ENCODE data around the gene ARL5C. TPM values are rescaled to one million over a fixed set of nuclear protein-coding genes. Genes with fewer than 3 reads are reported as not detected.
A peak's percentile ranks its signal among the peaks of the same experiment; 100 is the strongest.
"Not testable (repeated sequence)": the region's sequence is repeated elsewhere in the genome, so short reads cannot be mapped to it uniquely, and the experiment has no call there.

The ARL5C gene
- total and polyA plus RNA-seq, 7 experiments from 2014 or later = 0.15 to 0.78 (median 0.34) TPM; not detected in 4

- no peaks in the 10 kb centered on the region for H3K27me3 ChIP-seq (ENCODE audit: control insufficient read depth in 2 of 2, insufficient read depth in 2 of 2, low read length in 2 of 2)
- POLR2A ChIA-PET = interaction anchor here (1.1 to 1.9 kb wide), 2 partner anchors 16 to 186 kb away, joined by 3 to 6 read pairs; no protein-coding TSS in a partner anchor
- Mint-ChIP-seq H3K9me3 (peaks cover 0 to 4% (median 0%) of the 10 kb centered on the region in 11 donors), H3K4me1 (peaks cover 30 to 53% (median 44%) of the 10 kb centered on the region in 7 donors), H3K27me3 (peaks cover 0 to 36% (median 22%) of the 10 kb centered on the region in 5 donors), H3K36me3 (peaks cover 0 to 1% (median 0%) of the 10 kb centered on the region in 5 donors), H3K4me3 (no peak overlapping the region), H3K27ac (no peak overlapping the region)
- DNase-seq (no peak), ATAC-seq (no peak)
- intact Hi-C loops (cut with micrococcal nuclease) = loop anchor here in 1 of 2 donors (10.0 kb wide), 1 partner anchor 66 kb away; no protein-coding TSS in a partner anchor
- H3K9me3 ChIP-seq (ENCODE audit: control insufficient read depth in 2 of 3, low read length in 3 of 3) = no peaks in the 10 kb centered on the region
- H3K4me3 ChIP-seq (ENCODE audit: low read length) = no peak overlapping the region
- CTCF ChIA-PET = interaction anchor here (1.1 to 1.9 kb wide), 2 partner anchors 184 to 186 kb away, joined by 3 to 7 read pairs; no protein-coding TSS in a partner anchor
- peaks cover 15 to 16% of the 10 kb centered on the region in 2 donors for H3K4me1 ChIP-seq (ENCODE audit: control insufficient read depth in 2 of 2, insufficient read depth in 2 of 2, low read length in 2 of 2)
- no peak overlapping the region for H3K27ac ChIP-seq (ENCODE audit: low read depth, low read length)
- H3K36me3 ChIP-seq (ENCODE audit: control insufficient read depth in 2 of 3, insufficient read depth in 3 of 3, low read length in 3 of 3) = no peaks in the 10 kb centered on the region
Observed at GRCh38 chr17:39169101-39169500, 3.1 kb upstream of the ARL5C start.

GRCh38 chr17:39168503-39168902 is 2.5 kb upstream of the ARL5C start:
- DNase-seq; H3K36me3 Mint-ChIP-seq; H3K4me3 Mint-ChIP-seq; H3K9me3 Mint-ChIP-seq; H3K27ac ChIP-seq (ENCODE audit: low read depth, low read length); H3K4me3 ChIP-seq (ENCODE audit: low read length); H3K27me3 ChIP-seq (ENCODE audit: control insufficient read depth in 2 of 2, insufficient read depth in 2 of 2, low read length in 2 of 2); H3K36me3 ChIP-seq (ENCODE audit: control insufficient read depth in 2 of 3, insufficient read depth in 3 of 3, low read length in 3 of 3); ATAC-seq; H3K27ac Mint-ChIP-seq; H3K9me3 ChIP-seq (ENCODE audit: control insufficient read depth in 2 of 3, low read length in 3 of 3): not testable (repeated sequence)
- intact Hi-C loops (cut with micrococcal nuclease) = loop anchor here in 1 of 2 donors (10.0 kb wide), 1 partner anchor 66 kb away; no protein-coding TSS in a partner anchor
- ChIA-PET CTCF (interaction anchor here (0.6 to 1.1 kb wide), 4 partner anchors 16 to 1024 kb away, joined by 3 to 7 read pairs (median 4); no protein-coding TSS in a partner anchor), POLR2A (interaction anchor here (0.9 to 2.8 kb wide), 3 partner anchors 15 to 314 kb away, joined by 3 to 15 read pairs (median 4); no protein-coding TSS in a partner anchor)
- Mint-ChIP-seq H3K27me3 (peaks cover 0 to 36% (median 22%) of the 10 kb centered on the region in 5 donors), H3K4me1 (peaks cover 30 to 52% (median 43%) of the 10 kb centered on the region in 7 donors)
- H3K4me1 ChIP-seq (ENCODE audit: control insufficient read depth in 2 of 2, insufficient read depth in 2 of 2, low read length in 2 of 2) = peaks cover 15% of the 10 kb centered on the region in 2 donors

- Histone ChIP-seq H3K4me3 (ENCODE audit: low read length) (no peak overlapping the region), H3K9me3 (ENCODE audit: control insufficient read depth in 2 of 3, low read length in 3 of 3) (no peaks in the 10 kb centered on the region), H3K36me3 (ENCODE audit: control insufficient read depth in 2 of 3, insufficient read depth in 3 of 3, low read length in 3 of 3) (no peaks in the 10 kb centered on the region), H3K27ac (ENCODE audit: low read depth, low read length) (no peak overlapping the region), H3K27me3 (ENCODE audit: control insufficient read depth in 2 of 2, insufficient read depth in 2 of 2, low read length in 2 of 2) (no peaks in the 10 kb centered on the region), H3K4me1 (ENCODE audit: control insufficient read depth in 2 of 2, insufficient read depth in 2 of 2, low read length in 2 of 2) (peaks cover 8 to 15% of the 10 kb centered on the region in 2 donors)
- ATAC-seq = no peak
- Mint-ChIP-seq H3K36me3 (peaks cover 0 to 1% (median 0%) of the 10 kb centered on the region in 5 donors), H3K9me3 (peaks cover 0 to 4% (median 0%) of the 10 kb centered on the region in 11 donors), H3K27ac (peak overlapping the region in 1 of 9 donors; percentile 3), H3K4me3 (peak overlapping the region in 5 of 10 donors; percentile 5 to 92 (median 24)), H3K4me1 (peaks cover 30 to 42% (median 33%) of the 10 kb centered on the region in 7 donors), H3K27me3 (peaks cover 0 to 39% (median 22%) of the 10 kb centered on the region in 5 donors)
- ChIA-PET POLR2A (interaction anchor here (0.6 to 2.8 kb wide), 3 partner anchors 14 to 33 kb away, joined by 3 to 15 read pairs (median 8); partner anchors contain the start of gene RPL19), CTCF (interaction anchor here (0.6 kb wide), 2 partner anchors 68 to 130 kb away, joined by 3 read pairs; no protein-coding TSS in a partner anchor)
- no peak for DNase-seq
- intact Hi-C loops (cut with micrococcal nuclease) = loop anchor here in 1 of 2 donors (10.0 kb wide), 1 partner anchor 67 kb away; no protein-coding TSS in a partner anchor
Observed at GRCh38 chr17:39167476-39167875, 1.5 kb upstream of the ARL5C start.

GRCh38 chr17:39166437-39167335 is 725 bp upstream of the ARL5C start:
- Mint-ChIP-seq H3K36me3 (peaks cover 0 to 1% (median 0%) of the 10 kb centered on the region in 5 donors), H3K27ac (peak overlapping the region in 2 of 9 donors; percentile 3 to 15), H3K4me1 (peaks cover 22 to 34% (median 29%) of the 10 kb centered on the region in 7 donors), H3K9me3 (peaks cover 0 to 4% (median 0%) of the 10 kb centered on the region in 11 donors), H3K27me3 (peaks cover 0 to 41% (median 22%) of the 10 kb centered on the region in 5 donors), H3K4me3 (peak overlapping the region; percentile 6 to 98 (median 66))
- ChIA-PET POLR2A (interaction anchor here (0.6 to 2.8 kb wide), 3 partner anchors 13 to 33 kb away, joined by 3 to 15 read pairs (median 8); partner anchors contain the start of gene RPL19), CTCF (interaction anchor here (0.7 to 3.7 kb wide), 6 partner anchors 8 to 183 kb away, joined by 3 to 35 read pairs (median 4); partner anchors contain the start of gene PLXDC1)
- Histone ChIP-seq H3K36me3 (ENCODE audit: control insufficient read depth in 2 of 3, insufficient read depth in 3 of 3, low read length in 3 of 3) (no peaks in the 10 kb centered on the region), H3K9me3 (ENCODE audit: control insufficient read depth in 2 of 3, low read length in 3 of 3) (no peaks in the 10 kb centered on the region), H3K4me1 (ENCODE audit: control insufficient read depth in 2 of 2, insufficient read depth in 2 of 2, low read length in 2 of 2) (peaks cover 8 to 15% of the 10 kb centered on the region in 2 donors), H3K27ac (ENCODE audit: low read depth, low read length) (no peak overlapping the region), H3K4me3 (ENCODE audit: low read length) (no peak overlapping the region), H3K27me3 (ENCODE audit: control insufficient read depth in 2 of 2, insufficient read depth in 2 of 2, low read length in 2 of 2) (no peaks in the 10 kb centered on the region)
- DNase-seq (no peak), ATAC-seq (no peak)
- intact Hi-C loops (cut with micrococcal nuclease) = loop anchor here in 1 of 2 donors (10.0 kb wide), 1 partner anchor 68 kb away; no protein-coding TSS in a partner anchor

- peak overlapping the region; percentile 88 to 98 (median 92) for H3K4me3 Mint-ChIP-seq
- Histone ChIP-seq H3K9me3 (ENCODE audit: control insufficient read depth in 2 of 3, low read length in 3 of 3) (no peaks in the 10 kb centered on the region), H3K4me3 (ENCODE audit: low read length) (peak overlapping the region; percentile 81), H3K27me3 (ENCODE audit: control insufficient read depth in 2 of 2, insufficient read depth in 2 of 2, low read length in 2 of 2) (no peaks in the 10 kb centered on the region), H3K4me1 (ENCODE audit: control insufficient read depth in 2 of 2, insufficient read depth in 2 of 2, low read length in 2 of 2) (peaks cover 8 to 15% of the 10 kb centered on the region in 2 donors), H3K36me3 (ENCODE audit: control insufficient read depth in 2 of 3, insufficient read depth in 3 of 3, low read length in 3 of 3) (no peaks in the 10 kb centered on the region), H3K27ac (ENCODE audit: low read depth, low read length) (peak overlapping the region; percentile 51)
- DNase-seq (peak in 1 of 9 donors; percentile 17), ATAC-seq (no peak)
- CTCF ChIA-PET = interaction anchor here (0.5 to 4.8 kb wide), 31 partner anchors 9 to 271 kb away, joined by 3 to 38 read pairs (median 3); partner anchors contain the start of genes PLXDC1 and RPL19
- H3K4me1 Mint-ChIP-seq = peaks cover 22 to 34% (median 29%) of the 10 kb centered on the region in 7 donors
- peaks cover 0 to 4% (median 0%) of the 10 kb centered on the region in 11 donors for H3K9me3 Mint-ChIP-seq
- peaks cover 0 to 1% (median 0%) of the 10 kb centered on the region in 5 donors for H3K36me3 Mint-ChIP-seq
- intact Hi-C loops (cut with micrococcal nuclease) = loop anchor here in 1 of 2 donors (10.0 kb wide), 1 partner anchor 69 kb away; no protein-coding TSS in a partner anchor
- POLR2A ChIA-PET = interaction anchor here (0.7 to 2.3 kb wide), 8 partner anchors 9 to 312 kb away, joined by 3 to 17 read pairs (median 5); partner anchors contain the start of genes RPL19 and RPL23
- peak overlapping the region in 4 of 9 donors; percentile 43 to 71 (median 61) for H3K27ac Mint-ChIP-seq
- peaks cover 0 to 41% (median 22%) of the 10 kb centered on the region in 5 donors for H3K27me3 Mint-ChIP-seq
Observed at GRCh38 chr17:39165178-39165840, 652 bp downstream of the ARL5C start.

Data from naive thymus-derived CD4-positive, alpha-beta T cell (primary cell).